Mesendoderm (in vitro differentiated cells): ENCODE measurements around the gene EXTL1. TPM values are rescaled to one million over a fixed set of nuclear protein-coding genes. Genes with fewer than 3 reads are reported as not detected.

Source experiments
- DNase-seq: peaks from one replicate; pipeline ENCODE4 v3.0.0; 2013
- H2AK5ac ChIP-seq: 2 replicates; pipeline ENCODE4 v1.6.1; 2013; ENCODE audit warnings: low read length, inconsistent platforms
- H2BK120ac ChIP-seq: 2 replicates; pipeline ENCODE4 v1.6.1; 2013; ENCODE audit warnings: low read depth, mild to moderate bottlenecking, low read length, moderate library complexity, mixed read lengths
- H2BK15ac ChIP-seq: replicated peaks from 2 replicates; pipeline ENCODE4 v1.6.1; 2013; ENCODE audit warnings: low read depth, mild to moderate bottlenecking, moderate library complexity
- H2BK5ac ChIP-seq: 2 replicates; pipeline ENCODE4 v1.6.1; 2013; ENCODE audit warnings: low read length, inconsistent platforms
- H3K18ac ChIP-seq: 2 replicates; pipeline ENCODE4 v1.6.1; 2013; ENCODE audit warnings: mild to moderate bottlenecking, low read length, mixed read lengths
- H3K23ac ChIP-seq: one replicate; pipeline ENCODE4 v1.6.1; 2013; ENCODE audit warnings: low read length
- H3K27ac ChIP-seq: 2 replicates; pipeline ENCODE4 v1.5.1; 2013; ENCODE audit warnings: low read depth, mild to moderate bottlenecking, inconsistent platforms, low read length, moderate library complexity
- H3K27me3 ChIP-seq: 2 replicates; pipeline ENCODE4 v1.6.1; 2013; ENCODE audit warnings: low read length, control low read depth, mild to moderate bottlenecking, inconsistent platforms; ENCODE audit not compliant: insufficient read depth, poor library complexity
- H3K36me3 ChIP-seq: 2 replicates; pipeline ENCODE4 v1.6.1; 2013; ENCODE audit warnings: low read length, inconsistent platforms; ENCODE audit not compliant: control insufficient read depth, insufficient read depth
- H3K4ac ChIP-seq: one replicate; pipeline ENCODE4 v1.6.1; 2013; ENCODE audit warnings: low read depth, mild to moderate bottlenecking, low read length, moderate library complexity
- H3K4me1 ChIP-seq: 2 replicates; pipeline ENCODE4 v1.6.1; 2013; ENCODE audit warnings: low read depth, low read length, inconsistent platforms; ENCODE audit not compliant: control insufficient read depth
- H3K4me2 ChIP-seq: 2 replicates; pipeline ENCODE4 v1.6.1; 2013; ENCODE audit warnings: low read length
- H3K4me3 ChIP-seq: 2 replicates; pipeline ENCODE4 v1.5.1; 2013; ENCODE audit warnings: mild to moderate bottlenecking, low read length
- H3K56ac ChIP-seq: one replicate; pipeline ENCODE4 v1.6.1; 2013; ENCODE audit warnings: low read length
- H3K79me1 ChIP-seq: 2 replicates; pipeline ENCODE4 v1.6.1; 2013; ENCODE audit warnings: low read length, inconsistent platforms
- H3K79me2 ChIP-seq: 2 replicates; pipeline ENCODE4 v1.6.1; 2013; ENCODE audit warnings: mild to moderate bottlenecking, low read length; ENCODE audit not compliant: control insufficient read depth, insufficient read depth
- H3K9ac ChIP-seq: 2 replicates; pipeline ENCODE4 v1.6.1; 2013; ENCODE audit warnings: low read length, inconsistent platforms
- H4K5ac ChIP-seq: one replicate; pipeline ENCODE4 v1.6.1; 2013; ENCODE audit warnings: low read length
- H4K8ac ChIP-seq: one replicate; pipeline ENCODE4 v1.6.1; 2013; ENCODE audit warnings: low read depth, mild to moderate bottlenecking, control low read depth, low read length, moderate library complexity
- WGBS: extraction: QIAGEN DNeasy Blood & Tissue Kit; methylation state at CpG from one replicate; pipeline ENCODE4 v1.1.7; 2013; ENCODE audit warnings: low lambda C conversion rate, missing lambda C conversion rate; ENCODE audit not compliant: insufficient coverage; ENCODE audit errors: extremely low coverage; 5-methylcytosine and 5-hydroxymethylcytosine counted together
- small RNA-seq: library from polyadenylated mRNA; stranded (forward); fragments of <200 nt; extraction: miRNeasy Mini kit (QIAGEN cat#:217004); gene quantifications from one replicate; pipeline ENCODE3, GENCODE V24; 2013; ENCODE audit not compliant: insufficient read depth

The EXTL1 gene

GRCh38 chr1:26083208-26083607 is 61.6 kb downstream of the EXTL1 start:
- H3K4me3 ChIP-seq = no peak overlapping the region
- H3K9ac ChIP-seq = no peak overlapping the region
- H4K8ac ChIP-seq = no peak overlapping the region
- no peak overlapping the region for H3K4me2 ChIP-seq
- no peak overlapping the region for H3K56ac ChIP-seq
- no peak overlapping the region for H2BK5ac ChIP-seq
- H3K4ac ChIP-seq = no peak overlapping the region
- no peak overlapping the region for H3K23ac ChIP-seq
- DNase-seq = no peak
- no peak overlapping the region for H4K5ac ChIP-seq
- WGBS = no CpG with 5 or more reads among the region's 5 CpGs
- no peaks in the 10 kb centered on the region for H3K36me3 ChIP-seq
- no peaks in the 10 kb centered on the region for H3K79me1 ChIP-seq
- no peaks in the 10 kb centered on the region for H3K79me2 ChIP-seq
- peaks cover 5% of the 10 kb centered on the region for H3K4me1 ChIP-seq
- H3K27ac ChIP-seq = no peak overlapping the region
- no peak overlapping the region for H2BK15ac ChIP-seq
- H2AK5ac ChIP-seq = peak overlapping the region; percentile 14
- H2BK120ac ChIP-seq = no peak overlapping the region
- no peak overlapping the region for H3K18ac ChIP-seq
- H3K27me3 ChIP-seq = no peaks in the 10 kb centered on the region

DNA sequence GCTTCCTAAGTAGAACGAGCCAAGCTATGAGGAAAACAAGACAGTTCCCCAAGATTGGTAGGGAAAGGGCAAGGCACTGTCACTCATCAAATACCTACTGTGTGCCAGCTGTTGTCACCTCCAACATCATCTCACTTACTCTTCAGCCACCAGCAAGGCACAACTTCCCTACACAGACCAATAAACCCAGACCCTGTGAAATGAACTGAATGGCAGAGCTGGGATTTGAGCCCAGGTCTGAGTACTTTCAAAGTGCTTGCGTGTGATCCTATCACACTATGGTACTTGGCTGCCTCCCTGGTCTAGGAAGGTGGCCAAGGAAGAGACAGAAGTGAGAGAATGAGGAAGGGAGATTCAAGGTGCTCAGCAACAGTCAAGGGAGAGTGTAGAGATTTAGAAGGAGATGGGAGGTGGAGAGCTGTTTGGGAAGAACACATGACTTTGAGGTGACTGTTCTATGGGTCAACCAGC is 62.6 kb downstream of the EXTL1 start:
- Histone ChIP-seq H3K9ac (no peak overlapping the region), H3K4me3 (no peak overlapping the region), H3K23ac (no peak overlapping the region), H2BK5ac (no peak overlapping the region), H3K18ac (no peak overlapping the region), H3K79me2 (no peaks in the 10 kb centered on the region), H2AK5ac (peak overlapping the region; percentile 71), H3K4me2 (no peak overlapping the region), H2BK15ac (no peak overlapping the region), H4K5ac (no peak overlapping the region), H3K56ac (no peak overlapping the region), H3K79me1 (no peaks in the 10 kb centered on the region), H4K8ac (no peak overlapping the region), H3K36me3 (no peaks in the 10 kb centered on the region), H3K27ac (no peak overlapping the region), H2BK120ac (no peak overlapping the region), H3K27me3 (no peaks in the 10 kb centered on the region), H3K4me1 (no peaks in the 10 kb centered on the region), H3K4ac (no peak overlapping the region)
- DNase-seq = no peak
- WGBS = no CpG with 5 or more reads among the region's 2 CpGs

DNA sequence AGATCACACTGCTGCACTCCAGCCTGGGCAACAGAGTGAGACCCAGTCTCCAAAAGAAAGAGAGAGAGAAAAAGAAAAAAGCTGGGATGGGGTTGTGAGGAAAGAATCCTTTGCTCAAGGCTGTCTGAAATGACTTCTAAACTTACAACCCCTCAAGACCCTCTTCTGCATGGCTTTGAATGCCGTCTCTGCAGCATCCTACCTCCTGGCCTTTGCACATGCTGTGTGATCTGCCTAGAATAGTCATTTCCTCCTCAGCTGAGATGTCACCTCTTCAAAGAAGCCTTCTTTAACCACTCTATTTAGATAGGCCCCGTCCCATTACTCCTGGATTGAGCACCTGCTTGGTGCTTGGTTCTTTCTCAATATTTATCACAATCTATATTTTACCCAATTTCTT is 63.3 kb downstream of the EXTL1 start:
- no peak overlapping the region for H3K56ac ChIP-seq
- no peaks in the 10 kb centered on the region for H3K79me2 ChIP-seq
- H3K9ac ChIP-seq = no peak overlapping the region
- no peaks in the 10 kb centered on the region for H3K79me1 ChIP-seq
- no peak overlapping the region for H4K8ac ChIP-seq
- H3K27me3 ChIP-seq = no peaks in the 10 kb centered on the region
- H3K23ac ChIP-seq = no peak overlapping the region
- H3K4me2 ChIP-seq = no peak overlapping the region
- H3K4me3 ChIP-seq = no peak overlapping the region
- no peak overlapping the region for H2BK5ac ChIP-seq
- H2BK15ac ChIP-seq = no peak overlapping the region
- H2AK5ac ChIP-seq = no peak overlapping the region
- H3K27ac ChIP-seq = no peak overlapping the region
- no peak overlapping the region for H2BK120ac ChIP-seq
- H3K36me3 ChIP-seq = no peaks in the 10 kb centered on the region
- H4K5ac ChIP-seq = no peak overlapping the region
- H3K18ac ChIP-seq = no peak overlapping the region
- DNase-seq = no peak
- WGBS = no CpG with 5 or more reads among the region's 2 CpGs
- no peak overlapping the region for H3K4ac ChIP-seq
- no peaks in the 10 kb centered on the region for H3K4me1 ChIP-seq

Small RNA genes lying within 50 kb of the gene (small RNA-seq; reads per million reads assigned to genes)
- gene RF00283 = not detected
- not detected for gene RF00492
